NCI-H460 (cell line): Measurements from ENCODE around the gene ACOXL. TPM values are rescaled to one million over a fixed set of nuclear protein-coding genes. Genes with fewer than 3 reads are reported as not detected.

ENCODE experiments used
- total RNA-seq: library from RNA; depleted of rRNA; stranded (reverse); fragments of >200 nt; shearing (Covaris generic); gene quantifications from 2 replicates; pipeline ENCODE4 v1.2.3, GENCODE V29; 2014; rRNA removed

ACOXL gene
- total RNA-seq, 1 experiment from 2014 or later: not detected

Other genes with a start within 250 kb of the ACOXL start
- gene RGPD6, start 155.4 kb upstream of the ACOXL start, total RNA-seq: 18.0 and 20.6 TPM in 2 replicates
- gene BUB1, start 54.5 kb upstream of the ACOXL start, total RNA-seq: 69.2 and 78.2 TPM in 2 replicates